H9 (cell line): Measurements from ENCODE around the gene ATP6V1D. TPM values are rescaled to one million over a fixed set of nuclear protein-coding genes. Genes with fewer than 3 reads are reported as not detected.
A peak's percentile ranks its signal among the peaks of the same experiment; 100 is the strongest.

Experiments used
- DNase-seq: peaks from one replicate; pipeline ENCODE4 v3.0.0-alpha.2; 2017
- H2AFZ ChIP-seq: one replicate; pipeline ENCODE4 v1.6.1; 2013; ENCODE audit warnings: mild to moderate bottlenecking, low read length, control low read depth, moderate library complexity
- H2AK5ac ChIP-seq: 2 replicates; pipeline ENCODE4 v1.6.1; 2013; ENCODE audit warnings: low read length, control low read depth, mixed read lengths; ENCODE audit not compliant: insufficient read length
- H2BK120ac ChIP-seq: one replicate; pipeline ENCODE4 v1.6.1; 2013; ENCODE audit warnings: low read depth, mild to moderate bottlenecking, low read length, control low read depth, inconsistent platforms; ENCODE audit not compliant: poor library complexity, severe bottlenecking
- H2BK12ac ChIP-seq: 2 replicates; pipeline ENCODE4 v1.6.1; 2013; ENCODE audit warnings: low read length, control low read depth, mixed read lengths, low read depth; ENCODE audit not compliant: insufficient read length
- H2BK15ac ChIP-seq: 2 replicates; pipeline ENCODE4 v1.6.1; 2013; ENCODE audit warnings: low read depth, low read length, control low read depth
- H2BK20ac ChIP-seq: one replicate; pipeline ENCODE4 v1.6.1; 2013; ENCODE audit warnings: low read depth, mild to moderate bottlenecking, low read length, control low read depth, inconsistent platforms; ENCODE audit not compliant: poor library complexity, severe bottlenecking
- H2BK5ac ChIP-seq: 2 replicates; pipeline ENCODE4 v1.6.1; 2013; ENCODE audit warnings: low read length, control low read depth, mixed read lengths; ENCODE audit not compliant: insufficient read length
- H3K14ac ChIP-seq: 2 replicates; pipeline ENCODE4 v1.6.1; 2013; ENCODE audit warnings: low read length, control low read depth; ENCODE audit not compliant: insufficient read depth
- H3K18ac ChIP-seq: 2 replicates; pipeline ENCODE4 v1.6.1; 2013; ENCODE audit warnings: low read depth, mild to moderate bottlenecking, mixed read lengths, low read length, control low read depth; ENCODE audit not compliant: insufficient read length
- H3K23ac ChIP-seq: 2 replicates; pipeline ENCODE4 v1.6.1; 2013; ENCODE audit warnings: low read length, control low read depth, mixed read lengths, low read depth; ENCODE audit not compliant: insufficient read length
- H3K23me2 ChIP-seq: 2 replicates; pipeline ENCODE4 v1.6.1; 2013; ENCODE audit warnings: low read depth, mild to moderate bottlenecking, mixed read lengths, low read length, control low read depth; ENCODE audit not compliant: insufficient read length, poor library complexity, severe bottlenecking
- H3K27ac ChIP-seq: 2 replicates; pipeline ENCODE4 v1.5.1; 2013; ENCODE audit warnings: low read length, control low read depth, mixed read lengths, low read depth; ENCODE audit not compliant: insufficient read length
- H3K27me3 ChIP-seq: 2 replicates; pipeline ENCODE4 v1.6.1; 2013; ENCODE audit warnings: low read length, control low read depth, inconsistent platforms; ENCODE audit not compliant: insufficient read depth
- H3K4ac ChIP-seq: 2 replicates; pipeline ENCODE4 v1.6.1; 2013; ENCODE audit warnings: low read depth, mild to moderate bottlenecking, control low read depth, inconsistent platforms, low read length, moderate library complexity
- H3K4me1 ChIP-seq: 2 replicates; pipeline ENCODE4 v1.6.1; 2013; ENCODE audit warnings: low read length, control low read depth, inconsistent platforms; ENCODE audit not compliant: insufficient read depth
- H3K4me2 ChIP-seq: 2 replicates; pipeline ENCODE4 v1.6.1; 2013; ENCODE audit warnings: low read length, control low read depth, mixed read lengths; ENCODE audit not compliant: insufficient read length, insufficient read depth
- H3K56ac ChIP-seq: 2 replicates; pipeline ENCODE4 v1.6.1; 2013; ENCODE audit warnings: low read depth, mild to moderate bottlenecking, mixed read lengths, low read length, control low read depth; ENCODE audit not compliant: insufficient read length
- H3K79me1 ChIP-seq: 2 replicates; pipeline ENCODE4 v1.6.1; 2013; ENCODE audit warnings: low read depth, mild to moderate bottlenecking, moderate library complexity, low read length, control low read depth, inconsistent platforms; ENCODE audit not compliant: insufficient read depth, poor library complexity, severe bottlenecking
- H3K79me2 ChIP-seq: 2 replicates; pipeline ENCODE4 v1.6.1; 2013; ENCODE audit warnings: low read length, control low read depth, inconsistent platforms; ENCODE audit not compliant: insufficient read depth
- H3K9ac ChIP-seq: 2 replicates; pipeline ENCODE4 v1.6.1; 2013; ENCODE audit warnings: low read length, control low read depth, mixed read lengths; ENCODE audit not compliant: insufficient read length; ENCODE audit errors: extremely low read depth
- H3K9me3 ChIP-seq: one replicate; pipeline ENCODE4 v1.6.1; 2013; ENCODE audit warnings: low read depth, low read length, inconsistent platforms; ENCODE audit not compliant: control insufficient read depth
- H3T11ph ChIP-seq: one replicate; pipeline ENCODE4 v1.6.1; 2013; ENCODE audit warnings: mild to moderate bottlenecking, low read length, control low read depth, inconsistent platforms
- H4K20me1 ChIP-seq: one replicate; pipeline ENCODE4 v1.6.1; 2013; ENCODE audit not compliant: control insufficient read depth, insufficient read length, insufficient read depth
- H4K5ac ChIP-seq: 2 replicates; pipeline ENCODE4 v1.6.1; 2013; ENCODE audit warnings: low read depth, mild to moderate bottlenecking, mixed read lengths, low read length, control low read depth; ENCODE audit not compliant: insufficient read length
- H4K8ac ChIP-seq: replicated peaks from 2 replicates; pipeline ENCODE4 v1.6.1; 2013; ENCODE audit warnings: low read length, control low read depth, mixed read lengths, low read depth; ENCODE audit not compliant: insufficient read length
- H4K91ac ChIP-seq: 2 replicates; pipeline ENCODE4 v1.6.1; 2013; ENCODE audit warnings: low read depth, mild to moderate bottlenecking, moderate library complexity, mixed read lengths, low read length, control low read depth; ENCODE audit not compliant: insufficient read length
- H3K27ac Mint-ChIP-seq, 3 experiments: 2 replicates in 2 of 3; 3 replicates in 1 of 3; pipeline ENCODE4 v1.8.0; 2020 to 2021; ENCODE audit warnings: mixed read lengths in 3 of 3, mild to moderate bottlenecking in 1 of 3, moderate library complexity in 1 of 3
- H3K27me3 Mint-ChIP-seq: 2 replicates; pipeline ENCODE4 v1.8.0; 2021; ENCODE audit warnings: low read depth, mild to moderate bottlenecking, moderate library complexity, mixed read lengths
- H3K36me3 Mint-ChIP-seq, 3 experiments: 2 replicates in 2 of 3; 3 replicates in 1 of 3; pipeline ENCODE4 v1.8.0; 2020 to 2021; ENCODE audit warnings: low read depth in 3 of 3, mixed read lengths in 3 of 3; ENCODE audit not compliant: insufficient read depth in 1 of 3
- H3K4me1 Mint-ChIP-seq, 2 experiments: 2 replicates each; pipeline ENCODE4 v1.8.0; 2020; ENCODE audit warnings: mixed read lengths in 2 of 2
- H3K4me3 Mint-ChIP-seq, 2 experiments: 2 replicates in 1 of 2; 3 replicates in 1 of 2; pipeline ENCODE4 v1.8.0; 2020 to 2021; ENCODE audit warnings: mild to moderate bottlenecking in 2 of 2, mixed read lengths in 2 of 2, moderate library complexity in 1 of 2
- H3K9me3 Mint-ChIP-seq, 2 experiments: 2 replicates in 1 of 2; 3 replicates in 1 of 2; pipeline ENCODE4 v1.8.0; 2020; ENCODE audit warnings: mild to moderate bottlenecking in 2 of 2, mixed read lengths in 2 of 2, moderate library complexity in 1 of 2
- WGBS: extraction: QIAGEN DNeasy Blood & Tissue Kit; methylation state at CpG from one replicate; pipeline ENCODE4 v1.1.7; 2013; ENCODE audit warnings: missing lambda C conversion rate, low lambda C conversion rate, mixed read lengths; ENCODE audit not compliant: insufficient read length; ENCODE audit errors: extremely low coverage; 5-methylcytosine and 5-hydroxymethylcytosine counted together
- total RNA-seq: library from RNA; stranded (reverse); gene quantifications from 2 replicates; pipeline ENCODE4 v1.2.1, GENCODE V29; 2021
- TF ChIP-seq, protein P1 (sequence below): fragments of 200-600 bp; sonication (generic); conservative IDR thresholded peaks from 3 replicates; pipeline ENCODE4 v1.8.0; 2021; ENCODE audit warnings: antibody characterized with exemption, mild to moderate bottlenecking

Gene ATP6V1D
- total RNA-seq, 1 experiment from 2014 or later = 85.7 TPM

- TF ChIP-seq, protein P1, sequence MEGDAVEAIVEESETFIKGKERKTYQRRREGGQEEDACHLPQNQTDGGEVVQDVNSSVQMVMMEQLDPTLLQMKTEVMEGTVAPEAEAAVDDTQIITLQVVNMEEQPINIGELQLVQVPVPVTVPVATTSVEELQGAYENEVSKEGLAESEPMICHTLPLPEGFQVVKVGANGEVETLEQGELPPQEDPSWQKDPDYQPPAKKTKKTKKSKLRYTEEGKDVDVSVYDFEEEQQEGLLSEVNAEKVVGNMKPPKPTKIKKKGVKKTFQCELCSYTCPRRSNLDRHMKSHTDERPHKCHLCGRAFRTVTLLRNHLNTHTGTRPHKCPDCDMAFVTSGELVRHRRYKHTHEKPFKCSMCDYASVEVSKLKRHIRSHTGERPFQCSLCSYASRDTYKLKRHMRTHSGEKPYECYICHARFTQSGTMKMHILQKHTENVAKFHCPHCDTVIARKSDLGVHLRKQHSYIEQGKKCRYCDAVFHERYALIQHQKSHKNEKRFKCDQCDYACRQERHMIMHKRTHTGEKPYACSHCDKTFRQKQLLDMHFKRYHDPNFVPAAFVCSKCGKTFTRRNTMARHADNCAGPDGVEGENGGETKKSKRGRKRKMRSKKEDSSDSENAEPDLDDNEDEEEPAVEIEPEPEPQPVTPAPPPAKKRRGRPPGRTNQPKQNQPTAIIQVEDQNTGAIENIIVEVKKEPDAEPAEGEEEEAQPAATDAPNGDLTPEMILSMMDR = peak; percentile 76
- H3K4ac ChIP-seq = no peak overlapping the region
- H3K23me2 ChIP-seq = no peaks in the 10 kb centered on the region
- no peaks in the 10 kb centered on the region for H3K27me3 ChIP-seq
- no peak overlapping the region for H3K9ac ChIP-seq
- H3K9me3 Mint-ChIP-seq = peaks cover 0 to 4% of the 10 kb centered on the region in 2 experiments; a peak in 1 of 5 replicates
- no peak overlapping the region for H3T11ph ChIP-seq
- H3K4me2 ChIP-seq = no peak overlapping the region
- no peak overlapping the region for H2BK120ac ChIP-seq
- DNase-seq = no peak
- no peak overlapping the region for H2BK20ac ChIP-seq
- H3K4me1 ChIP-seq = no peaks in the 10 kb centered on the region
- H3K79me1 ChIP-seq = no peaks in the 10 kb centered on the region
- no peak overlapping the region for H3K14ac ChIP-seq
- H3K18ac ChIP-seq = no peak overlapping the region
- H3K79me2 ChIP-seq = no peaks in the 10 kb centered on the region
- no peak overlapping the region for H4K8ac ChIP-seq
- H2BK5ac ChIP-seq = no peak overlapping the region
- no peaks in the 10 kb centered on the region for H3K9me3 ChIP-seq
- H3K27me3 Mint-ChIP-seq = no peaks in the 10 kb centered on the region
- H2BK12ac ChIP-seq = no peak overlapping the region
- H4K91ac ChIP-seq = no peak overlapping the region
- no peak overlapping the region for H3K56ac ChIP-seq
- no peak overlapping the region for H2AFZ ChIP-seq
- no peak overlapping the region for H3K27ac Mint-ChIP-seq
- H3K27ac ChIP-seq = no peak overlapping the region
- H3K4me3 Mint-ChIP-seq = no peak overlapping the region
- peaks cover 19 to 66% (median 51%) of the 10 kb centered on the region in 3 experiments; a peak in 6 of 7 replicates for H3K36me3 Mint-ChIP-seq
- no peak overlapping the region for H2AK5ac ChIP-seq
- H4K20me1 ChIP-seq = no peaks in the 10 kb centered on the region
- H4K5ac ChIP-seq = no peak overlapping the region
- WGBS = no CpG with 5 or more reads among the region's 2 CpGs
- no peaks in the 10 kb centered on the region for H3K4me1 Mint-ChIP-seq
- no peak overlapping the region for H3K23ac ChIP-seq
- no peak overlapping the region for H2BK15ac ChIP-seq
Measured at GRCh38 chr14:67335781-67336180, 23.8 kb downstream of the ATP6V1D start.
